ENCODE data around the gene PRKCA. TPM values are rescaled to one million over a fixed set of nuclear protein-coding genes. Genes with fewer than 3 reads are reported as not detected.

Gene PRKCA
- total and polyA plus RNA-seq, 2 donors (not counting 3 experiments of a cell fraction or from before 2014, with no cell fraction given), result 7.5 to 34.2 TPM

GRCh38 chr17:66444031-66444430 is 141.6 kb downstream of the PRKCA start:
- H3K9me1 ChIP-seq (replicated peaks; ENCODE audit: control insufficient read depth, extremely low read depth, insufficient read depth, low read length), result no peaks in the 10 kb centered on the region
- TF ChIP-seq MYC (IDR thresholded peaks at IDR 0.05; ENCODE audit: low read depth, low read length) (no peak), GATA2 (IDR thresholded peaks at IDR 0.05; ENCODE audit: insufficient read depth, insufficient read length, low read depth, low read length) (no peak), POLR2A (IDR thresholded peaks at IDR 0.05; ENCODE audit: low read depth, low read length) (no peak), EZH2 (IDR thresholded peaks at IDR 0.05; ENCODE audit: borderline replicate concordance, low read depth, low read length, severe bottlenecking) (no peak), JUN (IDR thresholded peaks at IDR 0.05; ENCODE audit: borderline replicate concordance, insufficient read depth, insufficient read length, low read depth) (no peak), FOS (IDR thresholded peaks at IDR 0.05; ENCODE audit: borderline replicate concordance, insufficient read depth, low read length) (no peak)
- ChIA-PET POLR2A (no interaction called here), CTCF (interaction anchor here (3.9 kb wide), 1 partner anchor 12 kb away, joined by 15 read pairs; no protein-coding TSS in a partner anchor)
- no TSS peak for BruUV-seq (replicated peaks)
- no peak for DNase-seq (ENCODE audit: low read depth, low spot score)
- H3K36me3 ChIP-seq (ENCODE audit: control insufficient read depth in 2 of 2, extremely low read depth in 1 of 2, insufficient read depth in 2 of 2, low read length in 2 of 2), result no peaks in the 10 kb centered on the region
- no peak overlapping the region for H3K4me3 ChIP-seq (replicated peaks in 1 of 3; ENCODE audit: insufficient read depth in 1 of 3, low read depth in 1 of 3, low read length in 3 of 3)
- H3K4me1 ChIP-seq (ENCODE audit: control insufficient read depth, extremely low read depth, insufficient read depth, low read length), result no peaks in the 10 kb centered on the region
- intact Hi-C loops (cut with micrococcal nuclease), result no loop called here
- H3K79me2 ChIP-seq (ENCODE audit: control insufficient read depth, insufficient read depth, low read length), result peaks cover 2% of the 10 kb centered on the region
- H3K4me2 ChIP-seq (ENCODE audit: insufficient read depth, low read length), result no peak overlapping the region
- no peaks in the 10 kb centered on the region for H3K9me3 ChIP-seq (replicated peaks; ENCODE audit: control insufficient read depth, insufficient read depth, low read length)
- dilution Hi-C loops (cut with MboI; ENCODE audit: extremely low pct_ligation_motif_present, low sequenced_read_pairs), result no loop called here
- no peaks in the 10 kb centered on the region for H4K20me1 ChIP-seq (replicated peaks; ENCODE audit: control insufficient read depth, extremely low read depth, insufficient read depth, low read length)
- no peaks in the 10 kb centered on the region for H3K27me3 ChIP-seq (ENCODE audit: control insufficient read depth in 2 of 2, insufficient read depth in 2 of 2, low read length in 2 of 2)
- H2AFZ ChIP-seq (ENCODE audit: low read depth, low read length), result no peak overlapping the region
- no peak for FAIRE-seq
- H3K9ac ChIP-seq (replicated peaks; ENCODE audit: extremely low read depth, insufficient read depth, low read length), result no peak overlapping the region
- no peak overlapping the region for H3K27ac ChIP-seq (ENCODE audit: insufficient read depth, low read depth, low read length)

DNA sequence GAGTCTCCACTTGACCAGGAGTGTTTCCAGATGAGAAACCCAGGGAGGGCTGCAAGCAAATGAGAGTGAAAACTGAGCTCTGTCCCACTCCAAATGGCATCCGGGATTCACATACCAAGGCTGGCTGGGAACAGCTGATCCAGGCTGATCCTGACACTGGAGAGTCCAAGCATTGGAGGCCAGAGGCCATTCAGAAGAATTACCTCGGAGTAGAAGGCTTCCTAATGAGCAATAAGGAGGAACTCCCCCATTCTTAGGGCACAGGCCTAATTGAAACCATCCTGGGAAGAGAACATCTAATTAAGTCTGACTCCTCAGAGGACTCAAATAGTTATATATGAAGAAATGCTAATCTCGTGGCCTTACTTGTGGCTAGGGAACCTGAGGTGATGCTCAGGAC is 142.8 kb downstream of the PRKCA start:
- H3K36me3 ChIP-seq (ENCODE audit: control insufficient read depth in 2 of 2, extremely low read depth in 1 of 2, insufficient read depth in 2 of 2, low read length in 2 of 2), result no peaks in the 10 kb centered on the region
- CTCF ChIA-PET, result no interaction called here
- no TSS peak for BruUV-seq (replicated peaks)
- FAIRE-seq, result no peak
- H3K27me3 ChIP-seq (ENCODE audit: control insufficient read depth in 2 of 2, insufficient read depth in 2 of 2, low read length in 2 of 2), result no peaks in the 10 kb centered on the region
- no peak overlapping the region for H3K4me3 ChIP-seq (replicated peaks in 1 of 3; ENCODE audit: insufficient read depth in 1 of 3, low read depth in 1 of 3, low read length in 3 of 3)
- intact Hi-C loops (cut with micrococcal nuclease), result no loop called here
- TF ChIP-seq FOS (IDR thresholded peaks at IDR 0.05; ENCODE audit: borderline replicate concordance, insufficient read depth, low read length) (no peak), MYC (IDR thresholded peaks at IDR 0.05; ENCODE audit: low read depth, low read length) (no peak), EZH2 (IDR thresholded peaks at IDR 0.05; ENCODE audit: borderline replicate concordance, low read depth, low read length, severe bottlenecking) (no peak), POLR2AphosphoS5 (IDR thresholded peaks at IDR 0.05; ENCODE audit: insufficient read depth, low read depth, low read length) (no peak), GATA2 (IDR thresholded peaks at IDR 0.05; ENCODE audit: insufficient read depth, insufficient read length, low read depth, low read length) (no peak), POLR2A (IDR thresholded peaks at IDR 0.05; ENCODE audit: low read depth, low read length) (no peak), MAX (IDR thresholded peaks at IDR 0.05; ENCODE audit: insufficient read depth, insufficient read length) (no peak), JUN (IDR thresholded peaks at IDR 0.05; ENCODE audit: borderline replicate concordance, insufficient read depth, insufficient read length, low read depth) (no peak)
- TF ChIP-seq, protein P1, sequence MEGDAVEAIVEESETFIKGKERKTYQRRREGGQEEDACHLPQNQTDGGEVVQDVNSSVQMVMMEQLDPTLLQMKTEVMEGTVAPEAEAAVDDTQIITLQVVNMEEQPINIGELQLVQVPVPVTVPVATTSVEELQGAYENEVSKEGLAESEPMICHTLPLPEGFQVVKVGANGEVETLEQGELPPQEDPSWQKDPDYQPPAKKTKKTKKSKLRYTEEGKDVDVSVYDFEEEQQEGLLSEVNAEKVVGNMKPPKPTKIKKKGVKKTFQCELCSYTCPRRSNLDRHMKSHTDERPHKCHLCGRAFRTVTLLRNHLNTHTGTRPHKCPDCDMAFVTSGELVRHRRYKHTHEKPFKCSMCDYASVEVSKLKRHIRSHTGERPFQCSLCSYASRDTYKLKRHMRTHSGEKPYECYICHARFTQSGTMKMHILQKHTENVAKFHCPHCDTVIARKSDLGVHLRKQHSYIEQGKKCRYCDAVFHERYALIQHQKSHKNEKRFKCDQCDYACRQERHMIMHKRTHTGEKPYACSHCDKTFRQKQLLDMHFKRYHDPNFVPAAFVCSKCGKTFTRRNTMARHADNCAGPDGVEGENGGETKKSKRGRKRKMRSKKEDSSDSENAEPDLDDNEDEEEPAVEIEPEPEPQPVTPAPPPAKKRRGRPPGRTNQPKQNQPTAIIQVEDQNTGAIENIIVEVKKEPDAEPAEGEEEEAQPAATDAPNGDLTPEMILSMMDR (IDR thresholded peaks at IDR 0.05; ENCODE audit: extremely low read depth in 1 of 2, insufficient read depth in 1 of 2, low read depth in 1 of 2, low read length in 2 of 2), result no peak
- no peak overlapping the region for H3K4me2 ChIP-seq (ENCODE audit: insufficient read depth, low read length)
- H3K27ac ChIP-seq (ENCODE audit: insufficient read depth, low read depth, low read length), result no peak overlapping the region
- no peaks in the 10 kb centered on the region for H3K9me1 ChIP-seq (replicated peaks; ENCODE audit: control insufficient read depth, extremely low read depth, insufficient read depth, low read length)
- no peaks in the 10 kb centered on the region for H4K20me1 ChIP-seq (replicated peaks; ENCODE audit: control insufficient read depth, extremely low read depth, insufficient read depth, low read length)
- peaks cover 2% of the 10 kb centered on the region for H3K79me2 ChIP-seq (ENCODE audit: control insufficient read depth, insufficient read depth, low read length)
- POLR2A ChIA-PET, result no interaction called here
- H3K9ac ChIP-seq (replicated peaks; ENCODE audit: extremely low read depth, insufficient read depth, low read length), result no peak overlapping the region
- H2AFZ ChIP-seq (ENCODE audit: low read depth, low read length), result no peak overlapping the region
- no peaks in the 10 kb centered on the region for H3K9me3 ChIP-seq (replicated peaks; ENCODE audit: control insufficient read depth, insufficient read depth, low read length)
- dilution Hi-C loops (cut with MboI; ENCODE audit: extremely low pct_ligation_motif_present, low sequenced_read_pairs), result no loop called here
- H3K4me1 ChIP-seq (ENCODE audit: control insufficient read depth, extremely low read depth, insufficient read depth, low read length), result peaks cover 4% of the 10 kb centered on the region
- no peak for DNase-seq (ENCODE audit: low read depth, low spot score)

Data from endothelial cell of umbilical vein (primary cell).